K562 (cell line): ENCODE data around the gene PCBD1.

Experiments
- CXXC5 ChIP-seq: fragments of 250-450 bp; sonication (Bioruptor Pico); IDR thresholded peaks from 2 replicates; pipeline ENCODE4 v1.8.0; 2022; ENCODE audit warnings: inconsistent platforms, mild to moderate bottlenecking, moderate library complexity
- JUNB ChIP-seq: fragments of 450-650 bp; formaldehyde crosslinking; conservative IDR thresholded peaks from 2 replicates; pipeline ENCODE4 v1.4.0; 2020; ENCODE audit warnings: mild to moderate bottlenecking
- KDM5B ChIP-seq: fragments of 200-600 bp; sonication (generic); IDR thresholded peaks from 2 replicates; pipeline ENCODE4 v1.6.1; 2012; ENCODE audit warnings: low read depth, mild to moderate bottlenecking, moderate library complexity, low read length, control low read depth, inconsistent platforms; ENCODE audit not compliant: insufficient replicate concordance
- SRF ChIP-seq, 2 experiments: fragments of 250-450, 450-650 bp in 1 of 2; sonication (Bioruptor Pico) in 1 of 2; sonication (generic) in 1 of 2; formaldehyde crosslinking; IDR thresholded peaks; 2 replicates each; pipeline versions ENCODE4 v1.5.0 to v1.5.1; 2020 to 2022; ENCODE audit warnings: mild to moderate bottlenecking in 1 of 2, missing genetic modification reagents in 1 of 2
- TSHZ1 ChIP-seq: fragments of 250-450 bp; sonication (Bioruptor Pico); IDR thresholded peaks from 2 replicates; pipeline ENCODE4 v1.4.0; 2020; ENCODE audit warnings: mild to moderate bottlenecking, moderate library complexity
- YY1 ChIP-seq, 3 experiments: IDR thresholded peaks; 2 replicates each; pipeline ENCODE4 v1.6.1; 2011; ENCODE audit warnings: low read length in 2 of 3, mild to moderate bottlenecking in 2 of 3, moderate library complexity in 2 of 3, borderline replicate concordance in 1 of 3, control low read depth in 1 of 3, low read depth in 1 of 3; ENCODE audit not compliant: insufficient read depth in 3 of 3, insufficient replicate concordance in 2 of 3, control insufficient read depth in 1 of 3, insufficient read length in 1 of 3; ENCODE audit errors: extremely low read depth in 1 of 3
- ZBTB33 ChIP-seq: sonication (generic); formaldehyde crosslinking; IDR thresholded peaks from 2 replicates; pipeline ENCODE4 v1.8.1; 2023; ENCODE audit warnings: mild to moderate bottlenecking, missing genetic modification reagents
- ZNF280B ChIP-seq: fragments of 250-450 bp; sonication (Bioruptor Pico); IDR thresholded peaks from 2 replicates; pipeline ENCODE4 v1.5.1; 2021; ENCODE audit warnings: mild to moderate bottlenecking
- ZSCAN29 ChIP-seq: fragments of 450-650 bp; IDR thresholded peaks from 2 replicates; pipeline ENCODE4 v1.6.1; 2017

- TF ChIP-seq CXXC5 (CRISPR knock-in tag) (no peak), KDM5B (no peak), ZNF280B (no peak), ZBTB33 (no peak), TSHZ1 (CRISPR knock-in tag) (no peak), SRF (CRISPR knock-in tag; IDR thresholded peaks at IDR 0.05) (no peak), JUNB (no peak), ZSCAN29 (no peak), YY1 (IDR thresholded peaks at IDR 0.05; ENCODE audit: borderline replicate concordance in 1 of 3, control insufficient read depth in 1 of 3, extremely low read depth in 1 of 3, insufficient read depth in 3 of 3, insufficient read length in 1 of 3, insufficient replicate concordance in 2 of 3, low read depth in 1 of 3, low read length in 2 of 3) (no peak)
Measured at GRCh38 chr10:70893227-70894006, 5.1 kb upstream of the PCBD1 start.
